Liver (tissue), 9 donors: ENCODE measurements around the gene PFDN2. TPM values are rescaled to one million over a fixed set of nuclear protein-coding genes. Genes with fewer than 3 reads are reported as not detected.

ENCODE experiments used
- DNase-seq: peaks from one replicate; pipeline ENCODE4 v3.0.0-alpha.2; 2017; ENCODE audit warnings: low spot score
- H3K27ac ChIP-seq, 2 donors: one replicate each; pipeline ENCODE4 v1.7.0; 2013; ENCODE audit warnings: inconsistent platforms in 2 of 2, low read length in 2 of 2, control low read depth in 1 of 2, low read depth in 1 of 2, mild to moderate bottlenecking in 1 of 2
- H3K27me3 ChIP-seq, 4 donors: one replicate each; pipeline versions ENCODE4 v1.6.1 to v1.7.0; 2013; ENCODE audit warnings: low read length in 3 of 4, inconsistent platforms in 1 of 4, mild to moderate bottlenecking in 1 of 4, moderate library complexity in 1 of 4; ENCODE audit not compliant: control insufficient read depth in 4 of 4, insufficient read depth in 4 of 4
- H3K36me3 ChIP-seq, 4 donors: one replicate each; pipeline versions ENCODE4 v1.6.1 to v1.7.0; 2013; ENCODE audit warnings: low read length in 3 of 4, mild to moderate bottlenecking in 3 of 4, low read depth in 1 of 4, moderate library complexity in 1 of 4; ENCODE audit not compliant: control insufficient read depth in 4 of 4, insufficient read depth in 3 of 4
- H3K4me1 ChIP-seq, 4 donors: one replicate each; pipeline versions ENCODE4 v1.6.1 to v1.7.0; 2013; ENCODE audit warnings: low read length in 3 of 4, mild to moderate bottlenecking in 3 of 4, moderate library complexity in 1 of 4; ENCODE audit not compliant: control insufficient read depth in 4 of 4, insufficient read depth in 4 of 4
- H3K4me3 ChIP-seq, 3 donors: one replicate each; pipeline versions ENCODE4 v1.6.1 to v1.7.0; 2013; ENCODE audit warnings: low read length in 3 of 3, control low read depth in 1 of 3, low read depth in 1 of 3, mild to moderate bottlenecking in 1 of 3
- H3K9ac ChIP-seq, 2 donors: one replicate each; pipeline ENCODE4 v1.7.0; 2013; ENCODE audit warnings: low read length in 2 of 2, mild to moderate bottlenecking in 2 of 2, moderate library complexity in 2 of 2, control low read depth in 1 of 2, low read depth in 1 of 2
- H3K9me3 ChIP-seq, 4 donors: one replicate each; pipeline versions ENCODE4 v1.6.1 to v1.7.0; 2013; ENCODE audit warnings: low read length in 3 of 4; ENCODE audit not compliant: control insufficient read depth in 4 of 4
- EGR1 ChIP-seq, 2 donors: IDR thresholded peaks; 2 replicates each; pipeline ENCODE4 v1.6.1; 2016 to 2018; ENCODE audit warnings: antibody characterized with exemption in 2 of 2, low read depth in 2 of 2
- FOXA1 ChIP-seq: IDR thresholded peaks from 2 replicates; pipeline ENCODE4 v1.6.1; 2016; ENCODE audit warnings: antibody characterized with exemption
- FOXA2 ChIP-seq: IDR thresholded peaks from 2 replicates; pipeline ENCODE4 v1.6.1; 2016; ENCODE audit warnings: antibody characterized with exemption
- GABPA ChIP-seq, 2 donors: IDR thresholded peaks in 1 of 2; conservative IDR thresholded peaks in 1 of 2; 2 replicates each; pipeline ENCODE4 v1.6.1; 2016; ENCODE audit warnings: antibody characterized with exemption in 2 of 2, mild to moderate bottlenecking in 1 of 2, moderate library complexity in 1 of 2
- HNF4A ChIP-seq, 2 donors: conservative IDR thresholded peaks; 2 replicates each; pipeline ENCODE4 v1.6.1; 2016; ENCODE audit warnings: antibody characterized with exemption in 2 of 2, mild to moderate bottlenecking in 2 of 2
- HNF4G ChIP-seq: IDR thresholded peaks from 2 replicates; pipeline ENCODE4 v1.6.1; 2016; ENCODE audit warnings: antibody characterized with exemption
- JUND ChIP-seq, 2 donors: IDR thresholded peaks; 2 replicates each; pipeline ENCODE4 v1.6.1; 2016; ENCODE audit warnings: antibody characterized with exemption in 2 of 2
- MAX ChIP-seq: IDR thresholded peaks from 2 replicates; pipeline ENCODE4 v1.6.1; 2016; ENCODE audit warnings: antibody characterized with exemption
- NR2F2 ChIP-seq: IDR thresholded peaks from 2 replicates; pipeline ENCODE4 v1.6.1; 2016; ENCODE audit warnings: antibody characterized with exemption
- RAD21 ChIP-seq, 2 donors: IDR thresholded peaks; 2 replicates each; pipeline ENCODE4 v1.6.1; 2016; ENCODE audit warnings: antibody characterized with exemption in 2 of 2, mild to moderate bottlenecking in 2 of 2
- RXRA ChIP-seq, 2 donors: IDR thresholded peaks; 2 replicates each; pipeline ENCODE4 v1.6.1; 2017 to 2018; ENCODE audit warnings: antibody characterized with exemption in 2 of 2, mild to moderate bottlenecking in 1 of 2
- SP1 ChIP-seq: IDR thresholded peaks from 2 replicates; pipeline ENCODE4 v1.6.1; 2018; ENCODE audit warnings: antibody characterized with exemption, mild to moderate bottlenecking
- TAF1 ChIP-seq: conservative IDR thresholded peaks from 2 replicates; pipeline ENCODE4 v1.6.1; 2016; ENCODE audit warnings: antibody characterized with exemption, mild to moderate bottlenecking
- YY1 ChIP-seq: IDR thresholded peaks from 2 replicates; pipeline ENCODE4 v1.6.1; 2016; ENCODE audit warnings: antibody characterized with exemption, mild to moderate bottlenecking
- ZBTB33 ChIP-seq: IDR thresholded peaks from 2 replicates; pipeline ENCODE4 v1.6.1; 2016; ENCODE audit warnings: antibody characterized with exemption
- WGBS: extraction: QIAGEN DNeasy Blood & Tissue Kit; methylation state at CpG from one replicate; pipeline ENCODE4 v1.1.7; 2013; 5-methylcytosine and 5-hydroxymethylcytosine counted together
- polyA plus RNA-seq, 2 donors: library from polyadenylated mRNA; stranded (reverse) in 1 of 2; unstranded in 1 of 2; fragments of 200-250 nt in 1 of 2; fragments of >200 nt in 1 of 2; fragmentation: Nextera tagmentation in 1 of 2; extraction: Ambion mirVana in 1 of 2; gene quantifications; one replicate each; pipeline versions ENCODE4 v1.2.1 to v1.2.3, GENCODE V29; 2013 to 2015
- total RNA-seq, 2 donors: library from RNA; depleted of rRNA; stranded (reverse); fragments of >200 nt; gene quantifications; one replicate each; pipeline ENCODE4 v1.2.3, GENCODE V29; 2014
- TF ChIP-seq, protein P1 (sequence below): IDR thresholded peaks from 2 replicates; pipeline ENCODE4 v1.6.1; 2016; ENCODE audit warnings: antibody characterized with exemption, mild to moderate bottlenecking
- TF ChIP-seq, protein P2 (sequence below): fragments of 150-350 bp; IDR thresholded peaks from 2 replicates; pipeline ENCODE4 v1.5.1; 2017; ENCODE audit warnings: improper control_type of control experiment, low read depth, low read length; ENCODE audit not compliant: missing input control
- donor health status: healthy.
- donor health status: healthy.
- donor health status: healthy.
- donor health status: healthy.
- donor health status: healthy.

Gene PFDN2
- total and polyA plus RNA-seq, 4 donors = 12.4 to 61.9 (median 34.0) TPM

- H3K9ac ChIP-seq = no peak overlapping the region
- H3K27me3 ChIP-seq = no peaks in the 10 kb centered on the region
- H3K9me3 ChIP-seq = no peaks in the 10 kb centered on the region
- no peaks in the 10 kb centered on the region for H3K4me1 ChIP-seq
- 83% methylated on average over 7 of the region's 7 CpGs for WGBS
- no peaks in the 10 kb centered on the region for H3K36me3 ChIP-seq
- DNase-seq = no peak
- TF ChIP-seq HNF4G = no peak
- no peak for TF ChIP-seq GABPA (IDR thresholded peaks at IDR 0.05 in 1 of 2, conservative IDR thresholded peaks at IDR 0.05 in 1 of 2)
- TF ChIP-seq HNF4A (conservative IDR thresholded peaks at IDR 0.05) = no peak
- TF ChIP-seq TAF1 = no peak
- TF ChIP-seq RAD21 (IDR thresholded peaks at IDR 0.05) = no peak
- TF ChIP-seq, protein P1, sequence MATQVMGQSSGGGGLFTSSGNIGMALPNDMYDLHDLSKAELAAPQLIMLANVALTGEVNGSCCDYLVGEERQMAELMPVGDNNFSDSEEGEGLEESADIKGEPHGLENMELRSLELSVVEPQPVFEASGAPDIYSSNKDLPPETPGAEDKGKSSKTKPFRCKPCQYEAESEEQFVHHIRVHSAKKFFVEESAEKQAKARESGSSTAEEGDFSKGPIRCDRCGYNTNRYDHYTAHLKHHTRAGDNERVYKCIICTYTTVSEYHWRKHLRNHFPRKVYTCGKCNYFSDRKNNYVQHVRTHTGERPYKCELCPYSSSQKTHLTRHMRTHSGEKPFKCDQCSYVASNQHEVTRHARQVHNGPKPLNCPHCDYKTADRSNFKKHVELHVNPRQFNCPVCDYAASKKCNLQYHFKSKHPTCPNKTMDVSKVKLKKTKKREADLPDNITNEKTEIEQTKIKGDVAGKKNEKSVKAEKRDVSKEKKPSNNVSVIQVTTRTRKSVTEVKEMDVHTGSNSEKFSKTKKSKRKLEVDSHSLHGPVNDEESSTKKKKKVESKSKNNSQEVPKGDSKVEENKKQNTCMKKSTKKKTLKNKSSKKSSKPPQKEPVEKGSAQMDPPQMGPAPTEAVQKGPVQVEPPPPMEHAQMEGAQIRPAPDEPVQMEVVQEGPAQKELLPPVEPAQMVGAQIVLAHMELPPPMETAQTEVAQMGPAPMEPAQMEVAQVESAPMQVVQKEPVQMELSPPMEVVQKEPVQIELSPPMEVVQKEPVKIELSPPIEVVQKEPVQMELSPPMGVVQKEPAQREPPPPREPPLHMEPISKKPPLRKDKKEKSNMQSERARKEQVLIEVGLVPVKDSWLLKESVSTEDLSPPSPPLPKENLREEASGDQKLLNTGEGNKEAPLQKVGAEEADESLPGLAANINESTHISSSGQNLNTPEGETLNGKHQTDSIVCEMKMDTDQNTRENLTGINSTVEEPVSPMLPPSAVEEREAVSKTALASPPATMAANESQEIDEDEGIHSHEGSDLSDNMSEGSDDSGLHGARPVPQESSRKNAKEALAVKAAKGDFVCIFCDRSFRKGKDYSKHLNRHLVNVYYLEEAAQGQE = no peak
- no peak for TF ChIP-seq SP1
- no peak for TF ChIP-seq RXRA (IDR thresholded peaks at IDR 0.05)
- TF ChIP-seq, protein P2, sequence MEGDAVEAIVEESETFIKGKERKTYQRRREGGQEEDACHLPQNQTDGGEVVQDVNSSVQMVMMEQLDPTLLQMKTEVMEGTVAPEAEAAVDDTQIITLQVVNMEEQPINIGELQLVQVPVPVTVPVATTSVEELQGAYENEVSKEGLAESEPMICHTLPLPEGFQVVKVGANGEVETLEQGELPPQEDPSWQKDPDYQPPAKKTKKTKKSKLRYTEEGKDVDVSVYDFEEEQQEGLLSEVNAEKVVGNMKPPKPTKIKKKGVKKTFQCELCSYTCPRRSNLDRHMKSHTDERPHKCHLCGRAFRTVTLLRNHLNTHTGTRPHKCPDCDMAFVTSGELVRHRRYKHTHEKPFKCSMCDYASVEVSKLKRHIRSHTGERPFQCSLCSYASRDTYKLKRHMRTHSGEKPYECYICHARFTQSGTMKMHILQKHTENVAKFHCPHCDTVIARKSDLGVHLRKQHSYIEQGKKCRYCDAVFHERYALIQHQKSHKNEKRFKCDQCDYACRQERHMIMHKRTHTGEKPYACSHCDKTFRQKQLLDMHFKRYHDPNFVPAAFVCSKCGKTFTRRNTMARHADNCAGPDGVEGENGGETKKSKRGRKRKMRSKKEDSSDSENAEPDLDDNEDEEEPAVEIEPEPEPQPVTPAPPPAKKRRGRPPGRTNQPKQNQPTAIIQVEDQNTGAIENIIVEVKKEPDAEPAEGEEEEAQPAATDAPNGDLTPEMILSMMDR = no peak
- no peak for TF ChIP-seq FOXA1
- no peak for TF ChIP-seq NR2F2
- no peak for TF ChIP-seq JUND (IDR thresholded peaks at IDR 0.05)
- TF ChIP-seq EGR1 (IDR thresholded peaks at IDR 0.05; ENCODE audit: low read depth in 2 of 2) = no peak
- H3K27ac ChIP-seq = no peak overlapping the region
- no peak overlapping the region for H3K4me3 ChIP-seq
These were observed 44.2 kb downstream of the PFDN2 start for GRCh38 chr1:161073474-161074121.

GRCh38 chr1:161072751-161073449 is 44.9 kb downstream of the PFDN2 start:
- no peaks in the 10 kb centered on the region for H3K9me3 ChIP-seq
- no peak overlapping the region for H3K4me3 ChIP-seq
- H3K4me1 ChIP-seq = no peaks in the 10 kb centered on the region
- no peaks in the 10 kb centered on the region for H3K27me3 ChIP-seq
- no peak for DNase-seq
- H3K27ac ChIP-seq = no peak overlapping the region
- H3K36me3 ChIP-seq = no peaks in the 10 kb centered on the region
- 96% methylated on average over 19 of the region's 19 CpGs for WGBS
- H3K9ac ChIP-seq = no peak overlapping the region
- TF ChIP-seq SP1 (no peak), YY1 (no peak), RAD21 (IDR thresholded peaks at IDR 0.05) (no peak), MAX (no peak), FOXA2 (no peak), TAF1 (no peak), GABPA (IDR thresholded peaks at IDR 0.05 in 1 of 2, conservative IDR thresholded peaks at IDR 0.05 in 1 of 2) (no peak), HNF4A (conservative IDR thresholded peaks at IDR 0.05) (no peak), ZBTB33 (no peak), FOXA1 (no peak), NR2F2 (no peak), HNF4G (no peak), EGR1 (IDR thresholded peaks at IDR 0.05; ENCODE audit: low read depth in 2 of 2) (no peak)
- TF ChIP-seq, protein P1 = no peak
